Panc1 (cell line): ENCODE measurements around the gene SSR3.

ENCODE experiments used
- CTCF ChIP-seq: fragments of 450-650 bp; IDR thresholded peaks from 2 replicates; pipeline ENCODE4 v1.5.1; 2017; ENCODE audit warnings: mild to moderate bottlenecking
- POLR2AphosphoS5 ChIP-seq: IDR thresholded peaks from 2 replicates; pipeline ENCODE4 v1.6.1; 2012; ENCODE audit warnings: mild to moderate bottlenecking, low read depth, low read length, moderate library complexity

- peak; percentile 72 for TF ChIP-seq CTCF
- no peak for TF ChIP-seq POLR2AphosphoS5
Observed at GRCh38 chr3:156509189-156510174, 45.4 kb downstream of the SSR3 start.
